NCI-H526 (cell line): Measurements from ENCODE around the gene CCDC171.
A peak's percentile ranks its signal among the peaks of the same experiment; 100 is the strongest.
"Not testable (repeated sequence)": the region's sequence is repeated elsewhere in the genome, so short reads cannot be mapped to it uniquely, and the experiment has no call there.

ENCODE experiments used
- DNase-seq, 2 experiments: peaks; one replicate each; lab custom pipeline; 2025; lab: John Stamatoyannopoulos, UW

Gene CCDC171

DNA sequence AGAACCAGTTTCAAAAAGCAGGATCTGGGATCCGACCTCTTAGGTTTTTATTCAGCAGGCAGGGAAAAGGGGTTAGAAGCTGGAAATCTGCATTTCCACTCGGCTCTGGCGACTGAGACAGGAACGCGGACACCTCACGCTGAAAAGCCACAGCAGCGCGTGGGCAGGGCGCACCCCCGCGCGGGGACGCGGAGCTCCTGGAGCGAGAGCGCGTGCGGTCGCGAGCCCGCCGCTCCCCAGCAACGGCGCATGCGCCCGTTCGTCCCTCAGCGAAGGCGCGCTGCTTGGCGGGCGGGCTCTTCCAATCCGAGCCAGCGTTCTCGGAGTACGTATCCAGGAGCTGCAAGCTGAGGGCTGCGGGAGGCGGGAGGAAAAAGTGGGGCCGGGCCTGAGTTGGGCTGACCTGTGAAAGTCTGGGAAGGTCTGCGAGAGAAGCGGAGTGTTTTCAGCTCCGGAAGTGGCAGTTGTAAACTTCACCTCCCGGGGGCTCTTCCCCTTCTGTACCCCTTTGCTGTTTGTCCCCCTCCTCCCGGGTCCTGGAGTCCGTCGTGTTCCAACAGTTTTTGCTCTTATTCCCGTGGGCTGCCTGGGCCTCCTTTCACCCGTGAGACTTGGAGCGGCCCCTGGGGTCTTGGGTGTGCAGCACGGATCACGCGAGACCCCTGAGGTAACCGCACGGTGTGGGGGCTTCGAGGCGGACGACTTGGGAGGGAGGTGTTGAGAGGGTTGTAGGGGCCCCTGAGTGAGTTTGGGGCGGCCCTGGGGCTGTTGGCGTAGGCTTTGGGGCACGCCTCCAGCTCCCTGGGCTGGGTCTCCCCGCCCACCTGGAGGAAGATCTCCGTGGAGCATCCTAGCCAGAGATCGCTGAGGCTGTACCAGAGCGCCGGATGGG lies at the start of gene CCDC171:
Gene CCDC171, plus strand, starts transcription at position 408 of the 892 bp plus-strand sequence. CDS start 11,046 bp downstream, outside the sequence.
- DNase-seq, result peak; percentile 96 to 99

DNA sequence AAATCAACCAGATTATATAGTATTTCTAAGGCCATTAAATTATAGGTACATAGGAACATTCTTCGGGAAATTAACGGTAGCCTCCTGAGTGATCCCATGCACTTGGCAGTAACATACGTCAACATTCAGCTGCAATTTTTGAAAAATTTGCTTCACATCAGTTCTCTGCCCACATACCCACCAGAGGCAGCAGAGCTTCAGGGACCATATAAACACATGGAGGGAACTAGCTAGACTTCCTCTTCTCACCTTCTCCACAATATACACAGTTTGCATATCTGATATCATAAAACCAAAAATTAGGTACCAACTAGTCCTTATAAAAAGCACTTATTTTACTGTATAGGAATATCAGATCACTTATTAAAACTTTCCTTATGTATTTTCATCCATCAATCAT lies 46.9 kb upstream of the CCDC171 start:
- DNase-seq, result no peak

DNA sequence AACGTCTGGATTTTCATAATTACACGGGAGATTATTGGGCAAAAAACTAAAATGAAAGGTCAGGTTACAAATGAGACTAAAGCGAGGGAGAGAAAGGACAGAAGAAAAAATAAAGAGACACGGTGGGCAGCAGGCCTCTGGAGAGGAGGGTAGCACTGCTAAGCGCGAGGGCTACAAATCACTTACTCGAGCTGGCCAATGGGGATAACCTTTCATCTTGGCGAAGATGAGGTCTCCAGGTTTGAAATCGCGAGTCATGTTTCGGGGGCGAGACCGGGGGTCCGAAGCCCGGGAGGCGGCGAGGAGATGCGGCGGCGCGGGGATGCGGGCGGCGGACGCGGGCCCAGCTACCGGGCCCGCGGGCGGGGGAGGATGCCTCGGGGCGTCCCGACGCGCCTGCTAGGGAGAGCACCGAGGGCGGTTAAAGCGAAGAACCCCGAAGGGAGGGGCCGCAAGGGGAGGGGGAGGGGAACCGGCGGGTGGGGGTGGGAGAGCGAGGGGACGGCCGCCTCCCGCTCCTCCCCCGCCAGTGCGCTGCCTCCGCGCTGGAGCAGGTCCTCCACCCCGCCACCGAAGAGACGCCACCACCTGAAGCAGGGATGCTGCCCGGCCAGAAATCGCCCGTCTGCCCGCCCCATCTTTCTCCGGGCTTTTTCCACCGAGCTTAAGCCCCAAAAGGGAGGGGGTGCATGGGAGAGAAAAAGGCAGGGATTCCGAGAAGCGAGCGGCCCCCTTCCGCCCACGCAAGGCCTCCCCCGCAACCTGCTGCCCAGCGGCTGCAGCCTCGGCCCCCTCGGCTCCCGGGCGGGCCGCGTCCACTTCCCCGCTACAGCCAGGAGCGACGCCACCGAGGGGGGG lies 42.7 kb upstream of the CCDC171 start:
- DNase-seq, result peak; percentile 53 to 86

DNA sequence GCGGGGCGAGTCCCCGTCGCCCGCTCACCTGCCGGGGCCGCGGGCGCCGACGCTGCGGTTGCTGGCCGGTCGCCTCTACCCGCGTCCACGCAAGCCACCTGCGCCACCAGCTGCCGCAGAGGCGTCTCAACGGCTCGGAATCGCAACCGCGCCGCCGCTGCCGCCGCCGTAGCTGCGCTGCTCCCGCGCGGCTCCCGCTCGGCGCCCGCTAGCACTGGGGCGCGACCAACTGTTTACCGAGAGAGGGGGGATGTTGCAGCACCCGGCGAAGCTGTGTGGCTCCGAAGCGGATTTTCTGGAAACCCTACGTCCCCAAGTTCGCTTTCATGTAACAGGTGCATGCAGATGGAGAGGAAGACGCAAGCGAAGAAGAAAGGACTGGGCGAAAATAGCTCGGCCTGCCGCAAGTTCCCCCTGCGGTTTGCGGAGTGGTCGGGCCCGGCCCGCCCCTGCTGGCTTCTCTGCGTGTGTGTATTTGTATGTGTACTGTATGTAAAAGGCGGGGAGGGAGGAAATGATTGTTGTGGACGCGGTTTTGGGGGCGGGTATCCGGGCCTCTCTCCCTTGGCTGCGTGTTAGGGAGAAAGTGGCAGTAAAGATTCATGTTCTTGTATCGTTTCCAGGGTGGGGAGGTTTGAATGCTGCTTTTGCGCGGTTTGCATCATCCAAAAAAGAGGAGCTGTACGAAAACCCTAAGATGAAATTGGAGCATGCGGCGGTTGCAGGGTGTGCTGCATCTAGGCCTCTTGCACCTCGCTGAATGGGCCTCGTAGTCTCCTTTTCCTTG lies 41.9 kb upstream of the CCDC171 start, which contains the start of gene PSIP1:
Gene PSIP1, minus strand, starts transcription at position 182 of the 787 bp plus-strand sequence. CDS start 782 bp downstream, outside the sequence.
- DNase-seq, result peak; percentile 95 to 98

DNA sequence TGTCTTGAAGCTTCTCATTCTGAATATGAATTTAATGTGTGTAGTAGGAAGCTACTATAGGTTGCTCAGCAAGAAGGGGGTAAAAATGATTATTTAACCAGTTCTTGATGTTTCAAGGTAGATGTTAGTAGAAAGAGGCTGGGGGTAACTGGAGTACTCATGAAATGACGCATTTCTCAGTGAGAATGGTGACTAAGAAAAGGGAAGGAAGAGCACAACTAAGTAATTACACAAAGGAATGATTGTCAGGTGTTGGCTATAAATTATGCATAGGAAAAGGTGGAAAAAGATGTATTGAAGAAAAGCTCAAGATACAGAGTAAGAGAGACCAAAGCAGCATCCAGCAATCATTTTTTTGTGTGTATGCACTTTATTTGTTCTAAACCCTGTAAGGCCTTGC lies 40.6 kb upstream of the CCDC171 start:
- DNase-seq, result peak in 1 of 2 experiments; percentile 27

DNA sequence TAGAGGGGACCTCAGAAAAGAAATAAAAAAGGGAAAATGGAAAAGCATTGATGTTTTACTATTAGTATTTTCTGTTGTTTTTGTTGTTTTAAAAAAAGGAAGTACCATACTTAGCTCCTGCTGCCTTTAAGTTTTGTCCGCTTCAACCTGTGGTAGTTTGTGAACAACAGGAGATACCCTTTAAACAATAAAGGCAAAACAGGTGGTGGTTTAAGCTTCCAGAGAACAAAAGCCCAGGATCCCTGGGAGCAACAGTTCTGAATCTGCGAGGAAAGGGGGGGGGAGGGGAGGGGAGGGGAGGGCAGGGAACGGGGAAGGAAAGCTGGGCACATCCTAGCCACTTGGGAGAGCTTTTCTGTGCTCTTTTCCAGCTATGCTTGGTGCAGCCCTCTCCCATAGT lies 40.0 kb upstream of the CCDC171 start:
- DNase-seq, result peak in 1 of 2 experiments; percentile 23

DNA sequence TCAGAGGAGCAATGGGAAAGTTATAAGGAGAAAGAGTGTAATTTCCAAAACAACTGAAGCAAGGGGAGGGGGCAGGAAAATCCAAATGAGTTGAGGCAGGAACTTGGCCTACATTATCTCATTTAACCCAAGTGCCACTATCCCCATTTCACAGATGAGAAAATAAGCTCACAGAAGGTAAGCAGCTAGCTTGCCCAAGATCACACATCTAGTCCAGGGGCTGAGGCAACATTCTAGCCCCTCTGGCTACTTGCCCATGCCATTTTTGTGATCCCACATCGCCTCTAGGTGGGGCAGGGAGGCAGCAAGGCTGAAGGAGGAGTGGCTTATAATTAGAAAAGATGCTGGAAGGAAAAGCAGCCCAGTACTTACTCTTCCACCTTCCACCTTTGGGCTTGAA lies 39.5 kb upstream of the CCDC171 start:
- DNase-seq, result peak; percentile 13 to 43

DNA sequence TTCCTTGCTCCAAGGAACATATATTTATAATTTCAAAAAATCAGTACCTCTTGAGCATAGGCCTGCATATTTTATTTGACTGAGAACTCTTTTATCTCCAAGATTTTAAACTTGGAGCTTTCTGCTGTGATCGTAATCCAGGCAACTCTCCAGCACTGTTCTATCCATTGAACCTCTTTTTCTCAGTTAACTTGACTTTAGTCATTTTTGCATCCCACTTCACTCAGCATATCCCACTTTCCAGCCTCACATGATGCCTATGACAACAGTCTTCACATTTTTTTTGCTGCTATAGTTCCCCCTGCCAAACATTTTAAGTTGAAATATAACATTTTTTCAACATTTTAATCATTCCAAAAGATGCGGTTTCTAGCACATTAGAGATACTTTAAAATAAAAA lies 33.0 kb upstream of the CCDC171 start:
- DNase-seq, result no peak

DNA sequence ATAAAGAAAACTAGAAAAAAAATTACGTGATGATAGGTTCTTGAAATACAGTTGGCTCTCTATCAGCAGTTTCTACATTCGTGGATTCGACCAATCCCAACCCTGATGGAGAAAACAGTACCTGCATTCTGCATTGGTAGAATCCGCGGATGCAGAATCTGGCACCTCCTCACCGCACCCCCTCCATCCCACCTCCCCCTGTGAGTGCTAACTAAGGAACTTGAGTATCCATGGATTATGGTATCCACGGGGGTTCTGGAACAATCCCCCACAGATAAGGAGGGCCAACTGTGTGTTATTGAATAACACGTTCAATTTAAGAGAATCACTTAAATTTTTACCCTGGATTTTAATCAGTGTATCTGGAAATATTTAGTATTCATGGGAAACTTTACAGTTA lies 31.6 kb upstream of the CCDC171 start:
- DNase-seq, result no peak

DNA sequence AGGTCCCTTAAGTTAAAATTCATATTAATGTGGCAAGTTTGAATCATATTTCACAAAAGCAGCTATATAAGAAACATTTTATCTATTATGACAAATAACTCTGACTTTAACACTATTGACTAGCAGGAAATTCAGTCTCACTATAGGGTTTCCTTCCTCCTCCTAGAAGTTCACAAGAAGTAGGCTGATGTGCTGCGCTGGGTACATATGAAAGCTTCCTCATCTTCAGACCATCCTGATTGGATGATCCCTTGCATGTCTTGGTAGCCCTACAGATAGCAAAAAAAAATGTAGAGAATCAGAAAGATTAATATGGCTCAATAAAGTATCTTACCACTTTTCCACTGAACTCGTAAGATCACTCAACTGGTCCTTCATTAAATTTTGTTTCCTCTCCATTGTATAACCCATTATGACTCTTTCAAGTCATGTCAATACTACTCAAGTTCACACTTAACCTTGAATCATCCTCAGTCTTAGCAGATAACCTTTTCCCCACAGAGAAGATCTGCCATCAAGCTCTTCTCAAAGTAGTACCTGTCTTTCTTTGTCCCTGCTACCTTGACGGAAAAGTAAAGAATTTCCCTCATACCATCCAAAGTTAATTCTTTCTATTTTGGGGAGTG lies 30.6 kb upstream of the CCDC171 start:
- no peak for DNase-seq

DNA sequence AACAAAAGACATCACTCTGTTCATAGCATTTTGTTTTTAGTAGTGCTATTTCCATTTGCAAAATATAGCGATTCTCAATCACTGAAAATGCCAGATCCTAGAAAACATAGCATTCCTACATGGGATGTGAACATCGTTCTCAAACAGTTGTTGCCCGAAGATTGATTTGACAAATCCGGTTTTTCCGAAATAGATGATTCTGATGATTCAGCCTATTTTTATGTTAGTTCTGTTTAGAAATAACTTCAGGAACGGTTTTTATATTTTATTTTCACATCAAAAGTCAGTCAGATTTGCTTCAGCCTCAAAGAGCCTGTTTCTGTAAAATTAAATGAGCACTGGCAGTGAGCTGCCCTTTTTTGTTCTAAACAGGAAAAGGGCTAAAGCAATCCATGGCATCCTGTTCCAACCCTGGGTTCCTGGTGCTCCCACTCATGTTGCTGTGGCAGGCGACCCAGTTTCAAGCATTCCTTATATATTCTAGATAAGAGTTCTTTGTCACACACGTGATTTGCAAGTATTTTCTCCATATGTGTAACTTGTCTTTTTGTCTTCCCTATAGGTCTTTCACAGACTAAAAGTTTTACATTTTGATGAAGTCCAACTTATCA lies 27.9 kb upstream of the CCDC171 start:
- DNase-seq, result no peak

DNA sequence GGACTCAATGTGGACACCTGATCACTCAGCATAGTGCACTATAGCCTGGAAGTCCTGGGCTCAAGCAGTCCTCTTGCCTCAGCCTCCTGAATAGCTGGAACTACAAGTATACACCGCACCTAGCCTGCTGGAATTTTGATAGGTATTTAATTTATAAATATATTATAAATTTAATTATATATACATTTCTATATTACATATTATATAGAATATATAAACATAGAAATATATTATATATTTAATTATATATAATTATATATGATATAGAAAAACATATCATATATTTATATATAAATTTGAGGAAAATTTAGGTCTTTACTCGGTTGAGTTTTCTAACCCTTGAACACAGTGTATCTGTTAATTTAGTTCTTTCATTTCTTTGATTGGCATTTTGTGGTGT lies 26.9 kb upstream of the CCDC171 start:
- no peak for DNase-seq

DNA sequence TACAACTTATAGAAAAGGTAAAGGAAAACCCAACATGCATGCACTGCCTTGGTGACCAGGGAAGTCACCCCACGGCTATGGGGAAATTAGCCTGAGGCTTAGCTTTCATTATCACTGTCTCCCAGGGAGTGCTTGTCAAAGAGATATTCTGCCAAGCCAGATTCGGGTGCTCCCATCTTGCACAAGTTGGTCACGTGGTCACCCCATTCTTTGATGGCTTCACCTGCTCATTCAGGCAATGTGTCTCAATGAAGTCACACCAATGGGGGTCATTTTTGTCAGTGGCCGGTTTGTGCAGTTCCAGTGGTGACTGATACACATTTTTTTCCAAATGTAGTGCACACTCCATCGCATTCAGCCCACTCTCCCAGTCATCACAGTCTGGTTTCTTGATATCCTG lies 25.8 kb upstream of the CCDC171 start:
- DNase-seq, result not testable (repeated sequence)

DNA sequence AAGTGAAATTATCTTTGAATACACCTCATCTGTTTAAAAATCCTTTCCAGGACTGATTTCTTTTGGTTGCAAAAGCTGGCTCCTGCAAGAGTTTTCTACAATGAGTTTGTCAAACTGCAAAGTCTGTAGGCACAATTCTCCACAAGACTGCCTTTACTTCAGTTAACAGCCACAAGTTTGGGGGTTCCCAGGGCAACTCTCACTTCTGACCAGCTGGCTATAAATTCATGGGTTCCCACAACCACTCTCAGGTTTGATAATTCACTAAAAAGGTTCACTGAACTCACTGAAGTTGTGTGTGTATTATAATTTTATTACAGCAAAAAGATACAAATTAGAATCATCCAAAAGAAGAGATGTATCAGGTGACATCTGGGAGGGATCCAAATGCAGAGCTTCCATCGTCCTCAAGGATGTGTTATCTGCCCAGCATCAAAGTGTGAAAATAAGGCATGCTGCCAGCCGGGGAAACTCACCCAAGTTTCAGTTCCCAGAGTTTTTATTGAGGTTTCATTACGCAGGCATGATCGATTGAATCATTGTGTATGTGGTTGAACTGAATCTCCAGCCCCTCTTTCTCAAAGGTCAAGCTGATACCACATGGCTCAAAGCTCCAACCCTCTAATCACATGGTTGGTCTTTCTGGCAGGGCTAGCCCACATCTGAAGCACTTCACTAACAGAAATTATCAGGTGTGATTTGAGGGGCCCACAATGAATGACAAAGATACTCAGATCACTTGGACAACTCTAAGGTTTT lies 23.1 kb upstream of the CCDC171 start:
- no peak for DNase-seq

DNA sequence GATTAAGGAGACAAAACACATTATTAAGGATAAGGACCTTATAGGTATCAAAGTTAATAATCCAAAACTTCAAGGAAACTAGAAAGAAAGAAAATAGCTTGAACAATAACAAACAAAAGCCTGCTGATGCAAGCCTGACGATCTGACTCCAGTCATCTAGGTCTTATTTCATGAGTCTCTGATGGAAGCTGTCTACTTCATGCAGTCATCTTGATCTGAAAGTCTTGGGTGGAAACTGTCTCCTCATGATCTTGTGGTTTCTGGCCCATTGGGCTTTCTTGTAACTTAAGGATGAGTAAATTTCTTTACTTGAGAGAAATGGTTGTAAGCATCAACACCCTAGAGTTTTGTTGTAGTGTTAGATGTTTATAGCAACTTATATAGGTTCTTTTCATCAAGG lies 21.5 kb upstream of the CCDC171 start:
- no peak for DNase-seq

DNA sequence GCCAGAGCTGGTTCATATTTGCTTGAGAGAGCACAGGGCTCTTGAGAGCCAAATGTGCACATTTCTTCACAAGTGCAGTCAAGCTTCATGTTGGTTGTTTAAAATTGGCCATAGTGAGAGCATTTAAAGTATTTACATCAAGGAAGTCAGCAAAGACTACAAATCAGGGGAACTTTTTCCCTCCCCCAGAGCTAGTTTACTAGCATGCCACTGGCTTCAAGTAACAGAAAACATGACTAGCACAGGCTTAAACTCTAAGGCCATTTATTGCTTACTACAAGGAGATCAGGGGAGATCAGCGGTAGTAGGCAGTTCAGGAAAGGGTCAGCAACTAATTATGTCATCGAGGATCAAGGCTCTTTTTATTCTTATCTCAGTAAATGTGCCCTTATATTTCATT lies 11.0 kb upstream of the CCDC171 start:
- no peak for DNase-seq

DNA sequence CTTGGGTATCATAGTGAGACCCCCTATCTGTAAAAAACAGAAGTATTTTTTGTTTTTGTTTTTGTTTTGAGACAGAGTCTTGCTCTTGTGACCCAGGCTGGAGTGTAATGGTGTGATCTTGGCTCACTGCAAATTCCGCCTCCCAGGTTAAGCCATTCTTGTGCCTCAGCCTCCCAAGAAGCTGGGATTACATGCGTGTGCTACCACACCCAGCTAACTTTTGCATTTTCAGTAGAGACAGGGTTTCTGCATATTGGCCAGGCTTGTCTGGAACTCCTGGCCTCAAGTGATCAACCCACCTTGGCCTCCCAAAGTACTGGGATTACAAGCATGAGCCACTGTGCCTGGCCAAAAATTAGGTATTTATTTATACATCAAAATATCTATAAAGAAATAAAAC lies 10.2 kb upstream of the CCDC171 start:
- DNase-seq, result no peak

DNA sequence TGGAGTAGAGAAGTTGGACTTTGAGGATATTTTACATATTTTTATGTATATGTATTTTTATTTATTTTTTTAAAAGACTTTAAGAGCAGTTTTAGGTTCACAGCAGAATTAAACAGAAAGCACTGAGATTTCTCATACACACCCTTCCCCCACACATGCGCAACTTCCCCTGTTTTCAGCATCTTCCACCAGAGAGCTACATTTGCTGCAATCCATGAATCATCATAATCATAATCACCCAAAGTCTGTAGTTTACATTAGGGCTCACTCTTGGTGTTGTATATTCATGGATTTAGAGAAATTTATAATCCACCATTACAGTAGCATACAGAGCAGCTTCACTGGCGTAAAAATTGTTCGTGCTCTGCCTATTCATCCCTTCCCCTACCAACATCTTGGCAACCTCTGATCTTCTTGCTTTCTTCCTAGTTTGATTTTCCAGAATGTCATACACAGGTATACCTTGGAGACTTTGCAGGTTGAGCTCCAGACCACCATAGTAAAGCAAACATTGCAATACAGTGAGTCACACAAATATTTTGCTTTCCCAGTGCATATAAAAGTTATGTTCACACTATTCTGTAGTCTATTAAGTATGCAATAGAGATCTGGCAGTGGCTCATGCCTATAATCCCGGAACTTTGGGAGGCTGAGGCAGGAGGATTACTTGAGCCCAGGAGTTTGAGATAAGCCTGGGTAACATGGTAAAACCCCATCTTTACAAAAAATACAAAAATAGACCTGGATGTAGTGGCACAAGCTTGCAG lies 9.6 kb upstream of the CCDC171 start:
- DNase-seq, result no peak

DNA sequence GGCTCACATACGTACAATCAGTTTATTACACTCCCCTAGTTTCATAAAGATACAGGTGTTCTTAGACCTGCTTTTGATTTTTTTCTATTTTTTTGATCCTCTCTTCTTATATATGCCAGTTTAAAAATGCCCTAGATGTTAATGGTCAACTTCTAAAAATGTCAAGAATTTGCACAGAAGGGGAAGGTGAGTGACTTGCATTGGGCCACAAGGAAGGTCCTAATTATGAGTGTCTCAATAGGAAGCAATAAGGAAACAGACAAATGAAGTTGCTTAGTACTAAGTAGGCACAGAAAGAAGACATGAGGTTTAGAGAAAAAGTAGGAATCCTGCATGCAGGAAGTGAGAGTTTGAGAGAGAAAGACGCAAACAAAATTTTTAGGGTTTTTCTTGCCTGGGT lies 3.2 kb upstream of the CCDC171 start:
- no peak for DNase-seq

DNA sequence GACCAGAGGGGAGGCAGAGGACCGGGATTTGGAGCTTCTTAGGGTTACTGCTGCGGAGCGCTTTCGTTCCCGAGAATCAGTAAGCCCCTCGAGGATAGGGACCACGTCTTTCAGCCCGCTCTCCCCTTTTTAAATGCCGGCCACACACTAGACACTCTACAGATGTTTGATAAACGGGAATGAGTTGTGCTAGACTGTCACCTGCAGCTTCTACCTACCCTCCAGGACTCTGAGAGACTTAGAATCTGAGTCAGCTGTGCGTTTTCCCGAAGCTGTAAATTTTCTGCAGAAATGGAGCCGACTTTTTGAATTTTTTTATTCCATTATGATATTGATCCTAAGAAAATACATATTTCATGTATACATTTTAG lies 670 bp downstream of the CCDC171 start:
- peak in 1 of 2 experiments; percentile 63 for DNase-seq
